GM10847 (cell line): ENCODE measurements around the gene ADORA3.

Experiments used
- POLR2A ChIP-seq: IDR thresholded peaks from 2 replicates; pipeline ENCODE4 v1.6.1; 2011; ENCODE audit not compliant: insufficient read length; ENCODE audit errors: extremely low read depth

ADORA3 gene

GRCh38 chr1:111503585-111504060, at the start of gene ADORA3, which contains the start of gene TMIGD3:
ADORA3 (minus strand) TSS chr1:111503633; CDS start chr1:111503354, 279 bp downstream.
TMIGD3 (minus strand) TSS chr1:111503633; CDS start chr1:111503354, 279 bp downstream.
- no peak for TF ChIP-seq POLR2A

GRCh38 chr1:111553196-111553595, 49.8 kb upstream of the ADORA3 start:
- no peak for TF ChIP-seq POLR2A

GRCh38 chr1:111552587-111552986, 49.2 kb upstream of the ADORA3 start:
- TF ChIP-seq POLR2A, result no peak

- no peak for TF ChIP-seq POLR2A
Observed at GRCh38 chr1:111551623-111552411, 48.4 kb upstream of the ADORA3 start.

GRCh38 chr1:111542187-111542586, 38.8 kb upstream of the ADORA3 start:
- TF ChIP-seq POLR2A, result no peak

- no peak for TF ChIP-seq POLR2A
Observed at GRCh38 chr1:111541721-111542120, 38.3 kb upstream of the ADORA3 start.

GRCh38 chr1:111540928-111541327, 37.5 kb upstream of the ADORA3 start:
- no peak for TF ChIP-seq POLR2A

GRCh38 chr1:111538343-111539025, 35.1 kb upstream of the ADORA3 start:
- no peak for TF ChIP-seq POLR2A

- no peak for TF ChIP-seq POLR2A
Observed at GRCh38 chr1:111535256-111536191, 32.1 kb upstream of the ADORA3 start.

- TF ChIP-seq POLR2A, result no peak
Observed at GRCh38 chr1:111520053-111520452, 16.6 kb upstream of the ADORA3 start.

GRCh38 chr1:111517469-111518225, 14.2 kb upstream of the ADORA3 start:
- TF ChIP-seq POLR2A, result no peak

GRCh38 chr1:111516005-111516535, 12.6 kb upstream of the ADORA3 start:
- no peak for TF ChIP-seq POLR2A

- TF ChIP-seq POLR2A, result no peak
Observed at GRCh38 chr1:111515291-111516004, 12.0 kb upstream of the ADORA3 start.
